AG04449 (cell line): ENCODE results near the gene GPC3.
A peak's percentile ranks its signal among the peaks of the same experiment; 100 is the strongest.

Experiments used
- CTCF ChIA-PET: fragments of 350-600 bp; formaldehyde crosslinking; extraction: SDS; loops from one replicate; lab custom pipeline; 2021; ENCODE audit warnings: antibody characterized with exemption; lab: Yijun Ruan, JAX
- POLR2A ChIA-PET: fragments of 400-600, 350-600 bp; formaldehyde crosslinking; extraction: SDS; loops from one replicate; lab custom pipeline; 2020; ENCODE audit warnings: antibody characterized with exemption, inconsistent platforms; lab: Yijun Ruan, JAX
- DNase-seq: peaks from one replicate; pipeline ENCODE4 v3.0.0-alpha.2; 2010; ENCODE audit warnings: low read depth, low spot score
- H3K4me3 ChIP-seq: 2 replicates; pipeline ENCODE4 v1.5.1; 2011; ENCODE audit warnings: low read depth, mild to moderate bottlenecking, control low read depth, low read length
- TF ChIP-seq, protein P1 (sequence below): IDR thresholded peaks from one replicate; pipeline ENCODE4 v1.5.1; 2011; ENCODE audit warnings: mild to moderate bottlenecking, moderate library complexity, low read length, control low read depth, inconsistent platforms; ENCODE audit not compliant: insufficient read depth; ENCODE audit errors: missing control alignments

Gene GPC3

DNA sequence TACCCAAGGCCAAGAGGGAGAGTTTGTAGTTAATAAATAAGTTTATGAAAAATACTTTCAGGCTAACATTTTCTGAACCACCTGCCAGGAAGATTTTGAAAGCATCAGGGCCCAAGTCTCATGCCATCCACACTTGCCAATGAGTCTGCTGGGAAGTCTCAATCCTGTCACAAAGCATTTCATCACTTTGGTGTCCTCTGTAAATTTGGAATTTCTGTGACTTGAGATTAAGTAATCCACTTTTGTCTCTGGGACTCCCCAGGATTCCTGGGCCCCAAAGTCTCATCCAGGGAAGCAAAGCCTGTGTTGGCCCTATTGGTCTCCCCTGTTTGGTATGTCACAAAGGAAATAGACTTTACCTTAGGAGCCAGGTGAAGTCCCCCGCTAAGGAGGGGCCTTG is 470.9 kb downstream of the GPC3 start:
- DNase-seq, result no peak
- CTCF ChIA-PET, result no interaction called here
- POLR2A ChIA-PET, result no interaction called here
- H3K4me3 ChIP-seq, result no peak overlapping the region
- TF ChIP-seq, protein P1, sequence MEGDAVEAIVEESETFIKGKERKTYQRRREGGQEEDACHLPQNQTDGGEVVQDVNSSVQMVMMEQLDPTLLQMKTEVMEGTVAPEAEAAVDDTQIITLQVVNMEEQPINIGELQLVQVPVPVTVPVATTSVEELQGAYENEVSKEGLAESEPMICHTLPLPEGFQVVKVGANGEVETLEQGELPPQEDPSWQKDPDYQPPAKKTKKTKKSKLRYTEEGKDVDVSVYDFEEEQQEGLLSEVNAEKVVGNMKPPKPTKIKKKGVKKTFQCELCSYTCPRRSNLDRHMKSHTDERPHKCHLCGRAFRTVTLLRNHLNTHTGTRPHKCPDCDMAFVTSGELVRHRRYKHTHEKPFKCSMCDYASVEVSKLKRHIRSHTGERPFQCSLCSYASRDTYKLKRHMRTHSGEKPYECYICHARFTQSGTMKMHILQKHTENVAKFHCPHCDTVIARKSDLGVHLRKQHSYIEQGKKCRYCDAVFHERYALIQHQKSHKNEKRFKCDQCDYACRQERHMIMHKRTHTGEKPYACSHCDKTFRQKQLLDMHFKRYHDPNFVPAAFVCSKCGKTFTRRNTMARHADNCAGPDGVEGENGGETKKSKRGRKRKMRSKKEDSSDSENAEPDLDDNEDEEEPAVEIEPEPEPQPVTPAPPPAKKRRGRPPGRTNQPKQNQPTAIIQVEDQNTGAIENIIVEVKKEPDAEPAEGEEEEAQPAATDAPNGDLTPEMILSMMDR, result no peak

DNA sequence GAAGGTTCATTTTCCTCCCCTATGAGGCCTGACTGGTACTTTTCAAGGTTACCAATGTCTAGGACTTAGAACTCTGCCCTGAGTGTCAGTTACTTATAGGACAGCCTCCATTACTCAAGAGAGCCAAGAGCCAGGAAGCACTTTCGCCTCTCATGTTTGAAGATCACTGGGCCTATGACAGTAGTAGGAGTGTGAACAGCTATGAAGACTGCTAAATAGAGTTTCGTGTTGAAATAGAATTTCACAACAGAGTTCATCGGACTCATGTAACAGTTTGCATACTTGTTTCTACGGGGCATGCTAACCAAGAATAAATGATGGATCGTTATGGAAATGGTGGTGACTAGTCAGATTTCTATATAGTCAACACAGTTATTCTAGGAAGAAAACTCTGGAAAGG is 472.3 kb downstream of the GPC3 start:
- ChIA-PET POLR2A (no interaction called here), CTCF (no interaction called here)
- no peak for DNase-seq
- TF ChIP-seq, protein P1, result no peak
- H3K4me3 ChIP-seq, result no peak overlapping the region

DNA sequence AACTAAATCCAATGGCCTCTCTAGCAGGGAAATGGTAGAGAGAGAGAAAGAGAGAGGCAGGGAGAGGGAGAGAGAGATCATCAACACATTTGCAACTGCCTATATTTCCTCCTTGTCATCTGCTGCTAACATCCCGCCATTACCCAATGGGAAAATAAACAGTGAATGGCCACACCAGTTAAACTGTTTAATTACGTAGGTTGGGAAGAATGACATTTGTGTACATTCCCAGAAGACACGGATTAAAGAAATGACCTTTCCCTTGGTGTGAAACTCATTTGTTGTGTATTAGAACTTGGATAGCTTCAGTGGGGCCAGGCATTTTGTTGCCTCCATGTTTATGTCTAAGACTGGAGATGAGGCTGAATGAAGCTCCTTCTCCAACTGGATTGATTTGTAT is 474.4 kb downstream of the GPC3 start:
- POLR2A ChIA-PET, result no interaction called here
- CTCF ChIA-PET, result no interaction called here
- no peak overlapping the region for H3K4me3 ChIP-seq
- DNase-seq, result no peak
- TF ChIP-seq, protein P1, result no peak

DNA sequence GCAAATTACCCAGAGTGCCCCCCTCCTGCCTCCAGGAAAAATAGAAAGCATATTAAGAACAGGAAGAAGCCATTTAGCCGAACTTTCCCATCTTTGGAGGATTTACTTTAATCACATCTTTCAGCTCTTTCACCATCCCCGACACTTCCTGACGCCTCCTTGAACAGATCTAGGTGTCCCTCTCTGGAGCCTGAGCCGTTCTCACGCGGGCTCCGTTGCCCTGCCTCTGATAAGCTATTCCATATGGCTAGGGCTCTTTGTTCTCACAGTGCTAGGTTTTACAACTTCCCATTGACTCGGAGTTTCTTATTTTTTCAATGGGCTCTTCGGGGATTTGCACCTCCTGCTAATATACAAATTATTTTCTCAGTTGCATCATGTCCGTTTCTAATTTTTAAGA is 488.0 kb downstream of the GPC3 start:
- TF ChIP-seq, protein P1, result no peak
- H3K4me3 ChIP-seq, result no peak overlapping the region
- ChIA-PET POLR2A (no interaction called here), CTCF (no interaction called here)
- no peak for DNase-seq

DNA sequence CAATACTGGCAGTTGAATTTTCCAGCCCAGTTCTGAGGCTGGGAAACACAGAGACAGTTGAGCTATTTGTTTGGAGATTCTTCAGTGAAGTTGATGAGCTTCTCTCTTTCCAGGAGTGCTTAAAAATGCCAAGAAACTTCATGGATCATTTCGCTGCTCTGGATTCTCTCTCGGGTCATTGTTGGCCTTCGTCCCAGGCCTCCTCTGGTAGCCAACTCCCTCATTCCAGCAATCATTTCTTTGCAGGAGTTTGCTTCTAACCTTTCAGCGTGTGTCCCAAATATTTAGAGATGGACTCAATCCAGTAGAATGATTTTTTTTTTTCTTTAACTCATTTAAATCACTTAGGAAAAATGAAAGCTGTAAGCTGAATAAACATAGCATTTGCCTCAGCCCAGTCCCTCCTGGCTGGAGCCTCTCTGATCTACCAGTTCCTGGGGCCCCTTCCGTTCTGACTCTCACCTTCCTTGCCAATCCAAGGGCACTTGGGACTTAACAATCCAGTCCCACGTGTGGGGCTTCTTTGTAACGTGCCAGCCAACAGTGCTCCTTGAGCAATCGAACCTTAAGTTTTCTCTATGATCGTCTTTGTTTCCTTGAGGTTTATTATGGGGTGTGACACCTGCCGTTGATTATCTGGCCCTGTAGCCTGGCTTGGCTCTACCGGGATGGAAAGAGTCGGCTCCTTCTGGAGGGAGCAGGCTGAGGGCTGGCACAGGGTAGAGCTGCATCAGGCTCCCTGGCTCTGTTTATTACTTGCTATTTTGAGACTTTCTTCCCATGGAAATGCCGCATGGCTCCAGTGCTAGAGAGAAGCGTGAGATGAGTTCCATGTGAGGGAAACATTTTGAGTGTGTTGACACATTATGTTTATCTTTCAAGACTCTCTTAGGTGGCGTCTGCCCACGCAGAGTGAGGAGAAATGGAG is 489.7 kb downstream of the GPC3 start:
- ChIA-PET POLR2A (no interaction called here), CTCF (no interaction called here)
- TF ChIP-seq, protein P1, result no peak
- DNase-seq, result peak; percentile 26
- no peak overlapping the region for H3K4me3 ChIP-seq

DNA sequence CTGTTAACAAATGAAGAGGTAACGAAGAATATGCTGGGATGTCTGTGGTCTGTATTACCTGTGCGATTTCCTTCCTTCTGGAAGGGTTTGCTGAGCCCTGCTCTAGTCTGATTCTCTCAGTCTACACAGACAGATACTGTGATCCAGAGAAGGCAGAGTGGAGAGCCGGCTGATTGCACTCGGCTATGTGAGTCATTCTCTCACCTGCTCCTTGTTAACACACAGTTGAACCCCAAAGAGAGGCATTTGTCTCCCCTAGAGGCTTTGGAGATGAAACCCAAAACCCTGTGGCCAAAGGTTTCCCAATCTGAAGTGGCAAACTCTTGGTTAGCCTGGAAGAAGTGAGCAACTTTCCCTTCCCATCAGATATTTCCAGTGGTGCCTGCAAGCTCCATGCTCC is 492.0 kb downstream of the GPC3 start:
- H3K4me3 ChIP-seq, result no peak overlapping the region
- no peak for DNase-seq
- ChIA-PET CTCF (no interaction called here), POLR2A (no interaction called here)
- TF ChIP-seq, protein P1, result no peak
